ENCODE measurements around the gene PRDM16. TPM values are rescaled to one million over a fixed set of nuclear protein-coding genes. Genes with fewer than 3 reads are reported as not detected.

The PRDM16 gene
- total RNA-seq, 1 donor from 2014 or later: not detected

DNA sequence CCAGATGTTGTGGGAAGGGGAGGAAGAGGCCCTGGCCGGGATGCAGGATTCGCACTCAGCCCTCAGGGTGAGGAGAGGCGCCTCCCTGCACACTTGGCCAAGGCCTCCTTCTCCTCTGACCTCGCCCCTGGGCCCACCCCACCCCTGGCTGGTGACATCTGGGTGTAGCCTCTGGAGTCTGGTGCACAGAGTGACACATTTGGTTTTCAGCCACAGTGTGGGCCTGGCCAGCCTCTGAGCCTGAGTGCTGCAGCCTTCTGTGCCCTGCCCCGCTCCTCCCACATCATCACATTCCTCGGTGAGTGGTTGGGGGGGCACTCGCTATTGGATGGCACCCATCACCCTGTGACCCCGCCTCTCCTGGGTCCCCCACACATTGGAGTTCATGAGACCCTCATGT lies 45.8 kb downstream of the PRDM16 start:
- Mint-ChIP-seq H3K27ac (no peak overlapping the region), H3K4me3 (ENCODE audit: low read depth) (no peak overlapping the region), H3K4me1 (ENCODE audit: low read depth) (no peaks in the 10 kb centered on the region), H3K27me3 (ENCODE audit: low read depth) (no peaks in the 10 kb centered on the region), H3K36me3 (ENCODE audit: low read depth) (no peaks in the 10 kb centered on the region), H3K9me3 (peaks cover 6% of the 10 kb centered on the region)
- intact Hi-C loops (cut with micrococcal nuclease): no loop called here
- no peak for DNase-seq (ENCODE audit: low spot score)

DNA sequence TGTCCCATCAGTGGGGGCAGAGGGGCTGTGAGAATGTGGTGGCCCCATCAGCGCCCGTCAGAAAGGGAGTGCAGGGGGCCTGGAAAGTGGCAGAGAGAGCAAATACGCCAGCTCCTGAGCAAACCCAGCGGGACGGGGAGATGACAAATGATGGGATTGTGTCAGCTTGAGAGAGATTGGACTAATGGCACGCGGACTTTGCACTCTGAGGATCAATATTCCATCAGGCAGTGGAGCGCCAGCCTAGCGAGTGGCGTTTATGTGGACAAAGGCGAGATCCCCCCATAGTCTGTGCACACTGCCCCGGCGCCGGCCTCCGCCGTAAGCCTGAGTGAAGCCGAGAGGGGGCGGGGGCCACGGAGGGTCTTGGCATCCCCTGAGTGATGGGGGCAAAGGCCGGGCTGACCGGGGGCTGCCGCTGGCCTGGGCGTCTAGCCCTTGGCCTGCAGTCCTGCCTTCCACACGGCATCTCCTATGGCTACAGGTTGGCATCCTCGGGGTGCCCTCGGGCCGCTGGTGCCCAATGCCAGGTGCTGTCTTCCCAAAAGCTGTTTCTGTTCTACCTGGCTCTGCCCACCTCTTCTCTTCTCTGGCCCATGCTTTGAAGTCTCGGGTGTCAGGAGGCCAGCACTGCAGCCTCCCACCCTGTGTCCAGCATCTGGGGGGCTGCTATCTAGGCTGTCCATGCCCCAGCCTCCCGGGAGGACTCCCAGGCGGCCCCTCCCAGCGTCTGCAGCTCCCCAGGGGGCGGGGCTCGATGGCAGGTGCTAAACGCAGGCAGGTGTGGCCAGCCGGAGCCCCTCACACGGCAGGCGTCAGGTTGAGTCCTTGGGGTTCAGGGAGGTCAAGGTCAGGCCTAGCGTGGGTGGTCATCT lies 46.5 kb downstream of the PRDM16 start:
- no peaks in the 10 kb centered on the region for H3K4me1 Mint-ChIP-seq (ENCODE audit: low read depth)
- H3K27ac Mint-ChIP-seq: no peak overlapping the region
- peaks cover 6% of the 10 kb centered on the region for H3K9me3 Mint-ChIP-seq
- no peak for DNase-seq (ENCODE audit: low spot score)
- H3K36me3 Mint-ChIP-seq (ENCODE audit: low read depth): no peaks in the 10 kb centered on the region
- no peak overlapping the region for H3K4me3 Mint-ChIP-seq (ENCODE audit: low read depth)
- H3K27me3 Mint-ChIP-seq (ENCODE audit: low read depth): no peaks in the 10 kb centered on the region
- intact Hi-C loops (cut with micrococcal nuclease): no loop called here

DNA sequence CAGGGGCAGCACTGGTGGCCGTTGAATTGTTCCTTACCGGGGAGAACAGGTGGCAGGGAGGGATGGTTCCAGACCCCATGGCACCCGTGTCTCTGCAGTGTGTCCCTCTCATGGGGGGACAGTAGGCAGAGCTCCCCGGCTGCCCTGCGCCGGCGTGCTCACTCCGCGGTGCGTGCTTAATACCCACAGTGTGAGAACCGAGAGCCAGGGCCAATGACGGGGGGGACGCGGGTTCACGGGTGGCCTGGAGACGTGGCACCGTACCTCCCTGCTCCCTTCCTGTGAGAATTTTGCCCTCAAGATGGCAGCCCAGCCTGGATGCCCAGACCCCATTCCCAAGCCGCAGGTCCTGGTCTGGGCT lies 47.1 kb downstream of the PRDM16 start:
- no peaks in the 10 kb centered on the region for H3K4me1 Mint-ChIP-seq (ENCODE audit: low read depth)
- intact Hi-C loops (cut with micrococcal nuclease): no loop called here
- H3K4me3 Mint-ChIP-seq (ENCODE audit: low read depth): no peak overlapping the region
- H3K27me3 Mint-ChIP-seq (ENCODE audit: low read depth): no peaks in the 10 kb centered on the region
- DNase-seq (ENCODE audit: low spot score): no peak
- peaks cover 6% of the 10 kb centered on the region for H3K9me3 Mint-ChIP-seq
- no peaks in the 10 kb centered on the region for H3K36me3 Mint-ChIP-seq (ENCODE audit: low read depth)
- H3K27ac Mint-ChIP-seq: no peak overlapping the region

DNA sequence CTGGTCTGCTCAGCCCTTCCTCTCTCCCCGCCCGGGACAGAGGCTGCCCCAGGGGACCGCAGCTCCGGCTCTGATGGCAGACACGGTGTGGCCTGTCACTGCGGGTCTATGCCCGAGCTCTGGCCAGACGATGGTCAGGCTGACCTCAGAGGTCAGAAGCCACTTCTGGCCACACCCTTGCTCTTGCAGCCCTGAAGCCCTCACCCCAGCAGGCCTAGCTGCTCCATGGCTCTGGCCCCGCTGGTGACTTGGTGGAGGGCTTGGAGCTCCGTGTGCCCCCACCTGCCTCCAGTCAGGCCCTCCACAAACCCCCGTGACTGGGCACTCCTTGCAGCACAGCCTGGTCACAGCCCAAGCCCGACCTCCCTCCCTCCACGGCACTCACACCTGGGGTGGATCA lies 47.6 kb downstream of the PRDM16 start:
- H3K4me3 Mint-ChIP-seq (ENCODE audit: low read depth): no peak overlapping the region
- H3K27me3 Mint-ChIP-seq (ENCODE audit: low read depth): no peaks in the 10 kb centered on the region
- peaks cover 6% of the 10 kb centered on the region for H3K9me3 Mint-ChIP-seq
- DNase-seq (ENCODE audit: low spot score): no peak
- intact Hi-C loops (cut with micrococcal nuclease): no loop called here
- H3K36me3 Mint-ChIP-seq (ENCODE audit: low read depth): no peaks in the 10 kb centered on the region
- no peak overlapping the region for H3K27ac Mint-ChIP-seq
- H3K4me1 Mint-ChIP-seq (ENCODE audit: low read depth): no peaks in the 10 kb centered on the region

DNA sequence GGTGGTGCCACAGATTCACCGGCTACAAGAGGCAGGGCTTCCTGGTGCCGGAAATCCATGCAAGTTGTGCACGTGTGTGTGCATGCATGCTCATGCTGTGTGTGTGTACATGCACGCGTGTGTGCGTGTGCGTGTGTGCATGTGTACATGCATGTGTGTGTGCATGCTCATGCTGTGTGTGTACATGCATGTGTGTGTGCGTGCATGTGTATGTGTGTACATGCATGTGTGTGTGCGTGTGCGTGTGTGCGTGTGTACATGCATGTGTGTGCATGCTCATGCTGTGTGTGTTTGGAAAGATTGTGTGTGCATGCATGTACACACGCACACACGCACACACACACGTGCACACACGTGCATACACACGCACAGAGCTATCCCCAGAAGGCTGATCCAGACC lies 48.9 kb downstream of the PRDM16 start:
- intact Hi-C loops (cut with micrococcal nuclease): no loop called here
- no peak for DNase-seq (ENCODE audit: low spot score)
- no peak overlapping the region for H3K27ac Mint-ChIP-seq
- H3K4me1 Mint-ChIP-seq (ENCODE audit: low read depth): no peaks in the 10 kb centered on the region
- H3K4me3 Mint-ChIP-seq (ENCODE audit: low read depth): no peak overlapping the region
- no peaks in the 10 kb centered on the region for H3K36me3 Mint-ChIP-seq (ENCODE audit: low read depth)
- no peaks in the 10 kb centered on the region for H3K27me3 Mint-ChIP-seq (ENCODE audit: low read depth)
- peaks cover 6% of the 10 kb centered on the region for H3K9me3 Mint-ChIP-seq

DNA sequence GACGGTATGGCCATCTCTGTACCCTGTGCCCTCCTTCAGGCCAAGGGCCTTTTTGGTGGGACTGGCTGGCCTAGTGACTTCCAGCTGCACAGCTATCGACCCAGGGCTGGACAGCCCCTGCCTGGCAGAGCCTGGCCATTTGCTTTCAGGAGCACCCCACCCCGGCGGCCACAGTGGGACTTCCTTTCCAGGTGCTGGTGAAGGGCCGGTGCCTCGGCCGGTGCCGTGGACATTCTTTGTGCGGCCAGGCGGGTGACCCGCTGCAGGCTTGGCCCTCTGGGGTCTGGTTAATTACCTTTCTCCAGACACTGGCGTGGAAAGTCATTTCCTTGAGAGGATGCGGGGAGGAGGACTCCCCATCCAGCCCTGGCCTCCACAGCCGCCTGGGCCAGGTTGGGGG lies 50.1 kb downstream of the PRDM16 start:
- H3K27ac Mint-ChIP-seq: no peak overlapping the region
- no peaks in the 10 kb centered on the region for H3K4me1 Mint-ChIP-seq (ENCODE audit: low read depth)
- H3K27me3 Mint-ChIP-seq (ENCODE audit: low read depth): no peaks in the 10 kb centered on the region
- intact Hi-C loops (cut with micrococcal nuclease): no loop called here
- no peak overlapping the region for H3K4me3 Mint-ChIP-seq (ENCODE audit: low read depth)
- H3K9me3 Mint-ChIP-seq: peaks cover 4% of the 10 kb centered on the region
- no peak for DNase-seq (ENCODE audit: low spot score)
- H3K36me3 Mint-ChIP-seq (ENCODE audit: low read depth): no peaks in the 10 kb centered on the region

DNA sequence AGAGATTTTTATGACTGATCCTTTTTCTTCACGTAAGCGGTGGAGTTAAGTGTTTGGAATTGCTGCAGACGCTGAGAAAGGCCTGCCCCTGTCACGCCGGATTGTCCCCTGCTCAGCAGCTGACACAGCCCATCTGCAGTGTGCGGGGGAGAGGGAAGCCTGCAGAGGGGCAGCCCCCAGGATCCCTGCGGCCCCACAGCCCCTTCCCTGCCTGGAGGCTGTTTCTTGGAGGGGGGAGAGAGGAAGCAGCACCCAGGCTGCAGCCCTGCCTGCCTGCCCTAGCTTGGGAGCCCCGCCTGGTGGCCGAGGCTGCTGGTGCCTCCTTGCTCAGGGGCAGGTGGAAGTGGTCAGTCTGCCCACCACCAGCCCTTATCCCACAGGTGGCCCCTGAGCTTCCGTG lies 50.7 kb downstream of the PRDM16 start:
- Mint-ChIP-seq H3K27ac (no peak overlapping the region), H3K27me3 (ENCODE audit: low read depth) (no peaks in the 10 kb centered on the region), H3K4me1 (ENCODE audit: low read depth) (no peaks in the 10 kb centered on the region), H3K36me3 (ENCODE audit: low read depth) (no peaks in the 10 kb centered on the region), H3K4me3 (ENCODE audit: low read depth) (no peak overlapping the region), H3K9me3 (no peaks in the 10 kb centered on the region)
- DNase-seq (ENCODE audit: low spot score): no peak
- intact Hi-C loops (cut with micrococcal nuclease): no loop called here

DNA sequence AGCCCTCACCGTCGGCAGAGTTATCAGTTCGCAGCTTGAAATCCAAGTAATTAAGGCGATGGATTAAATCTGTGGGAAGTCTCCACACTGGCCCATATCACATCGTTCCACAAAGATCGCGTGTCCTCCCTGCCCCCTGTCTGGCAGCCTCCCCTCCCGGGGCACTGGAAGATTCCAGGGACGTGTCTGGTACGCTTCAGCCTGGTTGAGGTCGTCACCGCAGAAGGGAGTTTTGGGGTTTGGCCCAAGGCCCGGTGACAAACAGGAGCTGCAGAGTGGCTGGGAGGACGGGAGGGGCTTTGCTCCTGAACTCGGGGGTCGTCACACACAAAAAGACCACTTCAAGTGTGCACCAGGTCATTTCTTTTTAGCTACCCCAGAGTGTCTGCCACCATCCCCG lies 51.1 kb downstream of the PRDM16 start:
- no peak for DNase-seq (ENCODE audit: low spot score)
- H3K4me1 Mint-ChIP-seq (ENCODE audit: low read depth): no peaks in the 10 kb centered on the region
- H3K9me3 Mint-ChIP-seq: no peaks in the 10 kb centered on the region
- no peak overlapping the region for H3K27ac Mint-ChIP-seq
- H3K36me3 Mint-ChIP-seq (ENCODE audit: low read depth): no peaks in the 10 kb centered on the region
- H3K27me3 Mint-ChIP-seq (ENCODE audit: low read depth): no peaks in the 10 kb centered on the region
- intact Hi-C loops (cut with micrococcal nuclease): no loop called here
- H3K4me3 Mint-ChIP-seq (ENCODE audit: low read depth): no peak overlapping the region

DNA sequence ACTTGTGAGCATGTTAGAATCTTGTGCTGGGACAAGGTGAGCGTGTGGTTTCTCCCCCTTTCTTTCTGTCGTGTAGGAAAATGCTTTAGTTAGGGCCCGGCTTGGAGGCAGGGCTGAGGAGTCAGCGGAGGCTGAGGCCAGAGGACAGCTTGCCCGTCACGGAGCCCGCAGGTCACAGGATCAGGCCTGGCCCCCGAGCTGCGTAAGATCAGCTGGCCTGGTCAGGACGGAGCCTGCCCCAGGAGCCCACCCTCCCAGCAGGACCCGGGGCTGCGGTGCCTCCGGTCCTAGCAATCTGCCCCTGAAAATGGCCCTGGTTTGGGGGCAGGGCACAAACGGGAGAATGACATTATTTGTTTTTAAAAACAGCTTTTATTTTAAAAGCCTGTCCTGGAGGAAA lies 52.0 kb downstream of the PRDM16 start:
- intact Hi-C loops (cut with micrococcal nuclease): no loop called here
- Mint-ChIP-seq H3K27ac (no peak overlapping the region), H3K4me1 (ENCODE audit: low read depth) (no peaks in the 10 kb centered on the region), H3K9me3 (no peaks in the 10 kb centered on the region), H3K36me3 (ENCODE audit: low read depth) (no peaks in the 10 kb centered on the region), H3K27me3 (ENCODE audit: low read depth) (no peaks in the 10 kb centered on the region), H3K4me3 (ENCODE audit: low read depth) (no peak overlapping the region)
- no peak for DNase-seq (ENCODE audit: low spot score)

DNA sequence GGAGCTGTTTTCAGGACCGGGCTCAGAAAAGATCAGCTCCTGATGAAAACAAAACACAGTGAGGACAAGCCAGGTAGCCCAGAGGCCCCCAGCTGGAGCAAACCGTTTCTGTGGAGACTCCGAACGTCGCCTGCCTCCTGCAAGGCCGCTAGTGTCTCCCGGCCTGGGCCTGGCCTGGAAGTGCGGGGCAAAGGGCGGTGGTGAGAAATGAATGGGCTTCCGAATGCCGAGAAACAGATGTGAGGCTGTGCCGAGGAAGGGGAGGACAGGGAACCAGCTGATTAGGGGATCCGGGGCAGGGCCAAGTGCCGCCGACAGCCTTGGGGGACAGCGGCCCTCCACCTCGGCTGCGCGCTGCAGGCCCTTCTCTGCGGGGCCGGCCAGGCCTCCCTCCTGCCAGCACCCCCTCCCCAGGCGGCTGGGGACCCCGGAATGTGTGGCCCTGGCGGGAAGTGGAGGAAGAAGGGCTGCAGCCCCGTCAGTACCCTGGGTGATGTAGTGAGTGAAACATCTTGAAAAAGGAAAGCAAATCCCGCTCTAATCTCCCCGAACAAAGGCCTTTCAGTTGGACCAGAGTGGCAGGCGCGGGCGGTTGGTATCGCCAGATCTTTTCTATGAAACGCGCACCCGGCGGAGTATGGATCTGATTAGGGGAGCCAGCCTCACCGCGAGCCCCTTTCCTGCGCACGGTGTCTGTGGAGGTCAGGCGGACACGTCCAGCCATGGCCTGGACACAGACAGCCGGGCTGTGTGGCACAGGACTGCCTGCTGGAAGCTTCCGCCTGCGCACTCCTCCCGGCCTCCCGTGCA lies 52.6 kb downstream of the PRDM16 start:
- intact Hi-C loops (cut with micrococcal nuclease): no loop called here
- Mint-ChIP-seq H3K4me3 (ENCODE audit: low read depth) (no peak overlapping the region), H3K27me3 (ENCODE audit: low read depth) (no peaks in the 10 kb centered on the region), H3K36me3 (ENCODE audit: low read depth) (no peaks in the 10 kb centered on the region), H3K27ac (no peak overlapping the region), H3K4me1 (ENCODE audit: low read depth) (no peaks in the 10 kb centered on the region), H3K9me3 (no peaks in the 10 kb centered on the region)
- DNase-seq (ENCODE audit: low spot score): no peak

DNA sequence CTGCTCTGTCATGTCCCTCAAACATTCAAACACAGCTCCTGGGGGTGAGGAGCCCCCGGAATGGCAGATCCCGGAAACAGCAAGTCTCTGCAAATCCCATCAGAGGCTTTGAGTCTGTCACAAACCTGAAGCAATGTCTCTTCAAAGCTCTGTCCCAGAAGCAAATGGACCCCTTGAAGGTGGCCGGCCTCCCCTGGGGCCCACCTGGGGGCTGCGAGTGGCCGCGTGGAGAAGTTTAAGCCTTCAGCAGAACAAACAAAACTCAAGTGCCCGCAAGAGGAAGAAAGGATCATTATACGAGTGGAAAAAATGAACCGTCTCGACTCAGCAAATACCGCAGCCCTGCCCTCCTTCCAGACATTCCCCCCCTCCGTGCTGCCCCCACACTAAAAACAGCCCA lies 53.3 kb downstream of the PRDM16 start:
- DNase-seq (ENCODE audit: low spot score): no peak
- intact Hi-C loops (cut with micrococcal nuclease): no loop called here
- Mint-ChIP-seq H3K27me3 (ENCODE audit: low read depth) (no peaks in the 10 kb centered on the region), H3K36me3 (ENCODE audit: low read depth) (no peaks in the 10 kb centered on the region), H3K4me3 (ENCODE audit: low read depth) (no peak overlapping the region), H3K4me1 (ENCODE audit: low read depth) (no peaks in the 10 kb centered on the region), H3K9me3 (no peaks in the 10 kb centered on the region), H3K27ac (no peak overlapping the region)

DNA sequence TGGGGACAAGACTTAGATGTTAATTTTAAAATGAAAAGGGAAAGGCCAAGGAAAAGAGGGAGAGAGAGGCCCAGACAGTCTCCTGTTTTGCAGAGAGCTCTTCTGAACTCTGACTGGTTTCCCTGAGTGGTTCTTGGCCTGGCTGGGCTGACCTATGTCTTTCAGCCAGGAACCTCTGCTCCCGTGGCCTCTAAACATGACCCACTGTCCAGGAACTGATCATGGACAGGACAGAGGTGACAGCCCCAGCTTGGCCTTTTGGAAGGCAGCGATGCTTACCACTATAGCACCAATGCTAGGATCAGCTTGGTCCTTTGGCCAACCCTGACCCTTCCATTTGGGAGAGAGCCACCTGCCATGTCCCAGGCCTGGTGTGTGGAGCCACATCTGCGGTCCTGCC lies 55.2 kb downstream of the PRDM16 start:
- intact Hi-C loops (cut with micrococcal nuclease): no loop called here
- Mint-ChIP-seq H3K27me3 (ENCODE audit: low read depth) (no peaks in the 10 kb centered on the region), H3K27ac (no peak overlapping the region), H3K4me3 (ENCODE audit: low read depth) (no peak overlapping the region), H3K4me1 (ENCODE audit: low read depth) (no peaks in the 10 kb centered on the region), H3K36me3 (ENCODE audit: low read depth) (no peaks in the 10 kb centered on the region), H3K9me3 (no peaks in the 10 kb centered on the region)
- no peak for DNase-seq (ENCODE audit: low spot score)

DNA sequence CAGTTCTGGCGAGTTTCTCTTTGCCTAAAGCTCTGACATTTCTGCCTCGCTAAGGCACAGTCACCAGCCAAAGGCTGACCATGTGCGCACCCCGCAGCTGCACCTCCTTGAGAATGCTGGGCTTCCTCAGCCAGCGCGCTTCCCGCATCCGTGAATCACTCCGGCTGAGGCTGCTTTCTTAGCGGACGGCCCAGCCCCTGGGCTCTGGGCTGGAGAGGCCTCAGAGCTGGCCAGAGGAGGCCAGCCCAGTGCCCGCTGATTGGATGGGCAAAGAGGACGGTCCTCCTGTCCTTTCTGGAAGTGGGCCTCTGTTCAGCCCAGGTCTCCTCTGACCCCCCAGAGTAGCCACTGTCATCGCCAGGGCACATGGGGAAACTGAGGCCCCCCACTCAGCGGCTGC lies 56.1 kb downstream of the PRDM16 start:
- H3K4me1 Mint-ChIP-seq (ENCODE audit: low read depth): no peaks in the 10 kb centered on the region
- no peaks in the 10 kb centered on the region for H3K36me3 Mint-ChIP-seq (ENCODE audit: low read depth)
- no peaks in the 10 kb centered on the region for H3K27me3 Mint-ChIP-seq (ENCODE audit: low read depth)
- H3K9me3 Mint-ChIP-seq: no peaks in the 10 kb centered on the region
- H3K4me3 Mint-ChIP-seq (ENCODE audit: low read depth): no peak overlapping the region
- intact Hi-C loops (cut with micrococcal nuclease): no loop called here
- DNase-seq (ENCODE audit: low spot score): no peak
- H3K27ac Mint-ChIP-seq: no peak overlapping the region

Measured in activated T-helper 2 cell treated with anti-CD3 and anti-CD28 coated beads, Interferon-gamma antibody, Interleukin-2, Interleukin-4, amounts not matched to agents 10 μg/mL and 5 μg/mL and 100 μg/mL, durations not matched to agents 14 hours and 24 hours and 36 hours (primary cell).